GM12864 (cell line): ENCODE results near the gene ZNF556.

Source experiments
- DNase-seq: peaks from one replicate; pipeline ENCODE4 v3.0.0-alpha.2; 2011; ENCODE audit warnings: low read depth
- H3K4me3 ChIP-seq: 2 replicates; pipeline ENCODE4 v1.5.1; 2011; ENCODE audit warnings: mild to moderate bottlenecking, low read depth, low read length, control low read depth
- CTCF ChIP-seq: IDR thresholded peaks from 2 replicates; pipeline ENCODE4 v1.5.1; 2011; ENCODE audit warnings: low read depth, mild to moderate bottlenecking, moderate library complexity, low read length, control low read depth, inconsistent platforms; ENCODE audit errors: missing control alignments

The ZNF556 gene

GRCh38 chr19:2926341-2927031 lies 59.4 kb downstream of the ZNF556 start:
- H3K4me3 ChIP-seq, result no peak overlapping the region
- TF ChIP-seq CTCF, result no peak
- no peak for DNase-seq

- DNase-seq, result no peak
- no peak overlapping the region for H3K4me3 ChIP-seq
- TF ChIP-seq CTCF, result no peak
Measured at GRCh38 chr19:2927032-2927430, 59.9 kb downstream of the ZNF556 start.
